Trophoblast cell (in vitro differentiated cells and primary cell): ENCODE data around the gene LAMA2.

Experiments
- DNase-seq, 2 donors: peaks; one replicate each; pipeline ENCODE4 v3.0.0-alpha.2; 2016
- H2AFZ ChIP-seq: 2 replicates; pipeline ENCODE4 v1.6.1; 2013; ENCODE audit warnings: low read length, moderate library complexity, mild to moderate bottlenecking; ENCODE audit not compliant: insufficient read depth, poor library complexity
- H2AK5ac ChIP-seq: 2 replicates; pipeline ENCODE4 v1.6.1; 2013; ENCODE audit warnings: mild to moderate bottlenecking, low read length
- H2BK120ac ChIP-seq: 2 replicates; pipeline ENCODE4 v1.6.1; 2013; ENCODE audit warnings: low read length, mild to moderate bottlenecking, moderate library complexity; ENCODE audit not compliant: insufficient read depth, poor library complexity
- H2BK12ac ChIP-seq: 2 replicates; pipeline ENCODE4 v1.6.1; 2013; ENCODE audit warnings: mild to moderate bottlenecking, low read length, moderate library complexity
- H2BK5ac ChIP-seq: 2 replicates; pipeline ENCODE4 v1.6.1; 2013; ENCODE audit warnings: low read length, low read depth, moderate library complexity, mild to moderate bottlenecking; ENCODE audit not compliant: poor library complexity
- H3K14ac ChIP-seq: 2 replicates; pipeline ENCODE4 v1.6.1; 2013; ENCODE audit warnings: mild to moderate bottlenecking, low read length
- H3K18ac ChIP-seq: 2 replicates; pipeline ENCODE4 v1.6.1; 2013; ENCODE audit warnings: mild to moderate bottlenecking, low read length
- H3K23ac ChIP-seq: 2 replicates; pipeline ENCODE4 v1.6.1; 2013; ENCODE audit warnings: low read length
- H3K27ac ChIP-seq: 2 replicates; pipeline ENCODE4 v1.5.1; 2013; ENCODE audit warnings: low read depth, mild to moderate bottlenecking, inconsistent platforms, low read length, moderate library complexity
- H3K27me3 ChIP-seq: 2 replicates; pipeline ENCODE4 v1.6.1; 2013; ENCODE audit warnings: inconsistent platforms, mild to moderate bottlenecking, low read length, moderate library complexity; ENCODE audit not compliant: insufficient read depth
- H3K36me3 ChIP-seq, 2 experiments: 1 replicate in 1 of 2; 2 replicates in 1 of 2; pipeline ENCODE4 v1.6.1; 2013; ENCODE audit warnings: low read length in 2 of 2, mild to moderate bottlenecking in 2 of 2, moderate library complexity in 1 of 2; ENCODE audit not compliant: insufficient read depth in 2 of 2, control insufficient read depth in 1 of 2
- H3K4ac ChIP-seq: 2 replicates; pipeline ENCODE4 v1.6.1; 2013; ENCODE audit warnings: low read depth, mild to moderate bottlenecking, low read length, moderate library complexity
- H3K4me1 ChIP-seq, 2 experiments: 1 replicate in 1 of 2; 2 replicates in 1 of 2; pipeline ENCODE4 v1.6.1; 2013; ENCODE audit warnings: low read length in 2 of 2, mild to moderate bottlenecking in 2 of 2, moderate library complexity in 1 of 2; ENCODE audit not compliant: insufficient read depth in 2 of 2, control insufficient read depth in 1 of 2
- H3K4me2 ChIP-seq: 2 replicates; pipeline ENCODE4 v1.6.1; 2013; ENCODE audit warnings: inconsistent platforms, mild to moderate bottlenecking, low read length, moderate library complexity
- H3K4me3 ChIP-seq: 2 replicates; pipeline ENCODE4 v1.5.1; 2013; ENCODE audit warnings: mild to moderate bottlenecking, low read depth, low read length, inconsistent platforms
- H3K79me1 ChIP-seq: one replicate; pipeline ENCODE4 v1.6.1; 2013; ENCODE audit warnings: low read length
- H3K79me2 ChIP-seq: 2 replicates; pipeline ENCODE4 v1.6.1; 2013; ENCODE audit warnings: low read length, mild to moderate bottlenecking; ENCODE audit not compliant: control insufficient read depth, insufficient read depth, poor library complexity
- H3K9ac ChIP-seq: 2 replicates; pipeline ENCODE4 v1.6.1; 2013; ENCODE audit warnings: mild to moderate bottlenecking, low read length
- H3K9me3 ChIP-seq: 2 replicates; pipeline ENCODE4 v1.6.1; 2013; ENCODE audit warnings: low read depth, mild to moderate bottlenecking, control low read depth, inconsistent platforms, low read length; ENCODE audit not compliant: insufficient read depth
- H4K12ac ChIP-seq: 2 replicates; pipeline ENCODE4 v1.6.1; 2013; ENCODE audit warnings: low read depth, mild to moderate bottlenecking, low read length, moderate library complexity
- H4K8ac ChIP-seq: 2 replicates; pipeline ENCODE4 v1.6.1; 2013; ENCODE audit warnings: low read depth, mild to moderate bottlenecking, low read length, moderate library complexity
- H4K91ac ChIP-seq: one replicate; pipeline ENCODE4 v1.6.1; 2013; ENCODE audit warnings: low read depth, mild to moderate bottlenecking, low read length, moderate library complexity
- WGBS: extraction: QIAGEN DNeasy Blood & Tissue Kit; methylation state at CpG from one replicate; pipeline ENCODE4 v1.1.7; 2013; ENCODE audit warnings: missing lambda C conversion rate; ENCODE audit not compliant: insufficient read length, insufficient coverage; ENCODE audit errors: extremely low coverage; 5-methylcytosine and 5-hydroxymethylcytosine counted together

Gene LAMA2

GRCh38 chr6:129515004-129515403, 632.1 kb downstream of the LAMA2 start:
- Histone ChIP-seq H2AK5ac (no peak overlapping the region), H3K14ac (no peak overlapping the region), H2BK120ac (no peak overlapping the region), H3K4me2 (no peak overlapping the region), H3K18ac (no peak overlapping the region), H4K12ac (no peak overlapping the region), H3K27ac (no peak overlapping the region), H4K91ac (no peak overlapping the region), H2AFZ (no peak overlapping the region), H4K8ac (no peak overlapping the region), H3K79me1 (no peaks in the 10 kb centered on the region), H3K9ac (no peak overlapping the region), H2BK5ac (no peak overlapping the region), H3K4ac (no peak overlapping the region), H3K36me3 (no peaks in the 10 kb centered on the region), H3K23ac (no peak overlapping the region), H3K4me3 (no peak overlapping the region), H3K27me3 (no peaks in the 10 kb centered on the region), H3K4me1 (no peaks in the 10 kb centered on the region), H2BK12ac (no peak overlapping the region), H3K9me3 (no peaks in the 10 kb centered on the region), H3K79me2 (no peaks in the 10 kb centered on the region)
- no CpG with 5 or more reads among the region's 2 CpGs for WGBS
- no peak for DNase-seq

DNA sequence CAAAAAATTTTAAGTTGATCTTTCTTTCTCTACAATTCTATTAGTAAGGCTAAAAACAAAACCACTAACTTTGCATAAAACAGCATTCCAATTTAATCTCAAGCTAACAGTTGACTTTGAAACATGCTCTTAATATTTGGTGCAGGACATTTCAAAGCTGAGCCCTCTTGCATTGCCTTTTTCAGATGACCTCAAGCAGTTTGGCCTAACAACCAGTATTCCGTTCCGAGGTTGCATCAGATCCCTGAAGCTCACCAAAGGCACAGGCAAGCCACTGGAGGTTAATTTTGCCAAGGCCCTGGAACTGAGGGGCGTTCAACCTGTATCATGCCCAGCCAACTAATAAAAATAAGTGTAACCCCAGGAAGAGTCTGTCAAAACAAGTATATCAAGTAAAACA, 633.1 kb downstream of the LAMA2 start:
- Histone ChIP-seq H2BK120ac (no peak overlapping the region), H3K27me3 (no peaks in the 10 kb centered on the region), H3K23ac (no peak overlapping the region), H3K14ac (no peak overlapping the region), H3K4me1 (no peaks in the 10 kb centered on the region), H4K91ac (no peak overlapping the region), H2BK12ac (no peak overlapping the region), H2AFZ (no peak overlapping the region), H3K9ac (no peak overlapping the region), H3K4me2 (no peak overlapping the region), H4K8ac (no peak overlapping the region), H2BK5ac (no peak overlapping the region), H3K9me3 (no peaks in the 10 kb centered on the region), H3K4me3 (no peak overlapping the region), H3K79me1 (no peaks in the 10 kb centered on the region), H3K18ac (no peak overlapping the region), H3K36me3 (no peaks in the 10 kb centered on the region), H4K12ac (no peak overlapping the region), H3K4ac (no peak overlapping the region), H2AK5ac (no peak overlapping the region), H3K79me2 (no peaks in the 10 kb centered on the region), H3K27ac (no peak overlapping the region)
- DNase-seq = no peak
- WGBS = no CpG with 5 or more reads among the region's 3 CpGs

DNA sequence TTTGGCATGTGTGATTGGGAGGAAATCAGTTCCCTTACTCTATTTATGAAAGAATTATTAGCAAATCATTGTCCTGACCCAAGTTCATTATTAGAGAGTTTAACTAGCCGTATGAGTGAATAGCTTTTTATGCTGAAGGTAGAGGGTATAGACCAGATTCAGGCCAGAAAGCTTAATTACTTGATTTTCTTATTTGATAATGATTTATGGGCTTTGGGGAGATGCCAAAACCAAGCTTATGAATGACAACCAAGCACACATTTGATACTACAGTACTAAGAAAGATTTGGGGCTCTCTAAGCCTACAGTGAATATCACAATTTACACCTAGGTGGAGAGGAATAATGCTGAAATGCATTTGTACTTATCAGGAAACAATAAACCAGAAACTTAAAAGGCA, 633.8 kb downstream of the LAMA2 start:
- no peak overlapping the region for H3K9ac ChIP-seq
- no peak overlapping the region for H4K12ac ChIP-seq
- no peak overlapping the region for H3K27ac ChIP-seq
- no CpG with 5 or more reads among the region's 1 CpG for WGBS
- no peak overlapping the region for H3K4me2 ChIP-seq
- H2BK120ac ChIP-seq = no peak overlapping the region
- no peak overlapping the region for H2BK12ac ChIP-seq
- H3K79me1 ChIP-seq = peaks cover 2% of the 10 kb centered on the region
- no peak overlapping the region for H3K4me3 ChIP-seq
- H3K4ac ChIP-seq = no peak overlapping the region
- H3K18ac ChIP-seq = no peak overlapping the region
- no peak overlapping the region for H2AFZ ChIP-seq
- no peak for DNase-seq
- H3K4me1 ChIP-seq = no peaks in the 10 kb centered on the region
- H3K23ac ChIP-seq = no peak overlapping the region
- no peaks in the 10 kb centered on the region for H3K36me3 ChIP-seq
- no peaks in the 10 kb centered on the region for H3K9me3 ChIP-seq
- no peak overlapping the region for H4K8ac ChIP-seq
- no peak overlapping the region for H4K91ac ChIP-seq
- no peaks in the 10 kb centered on the region for H3K79me2 ChIP-seq
- H3K27me3 ChIP-seq = no peaks in the 10 kb centered on the region
- H3K14ac ChIP-seq = no peak overlapping the region
- H2AK5ac ChIP-seq = no peak overlapping the region
- H2BK5ac ChIP-seq = no peak overlapping the region

- no peak overlapping the region for H3K4me2 ChIP-seq
- H3K79me1 ChIP-seq = peaks cover 2% of the 10 kb centered on the region
- no peak overlapping the region for H2BK5ac ChIP-seq
- H3K27me3 ChIP-seq = no peaks in the 10 kb centered on the region
- no peak overlapping the region for H4K12ac ChIP-seq
- no peaks in the 10 kb centered on the region for H3K36me3 ChIP-seq
- WGBS = no CpG with 5 or more reads among the region's 2 CpGs
- H3K14ac ChIP-seq = no peak overlapping the region
- H3K9me3 ChIP-seq = no peaks in the 10 kb centered on the region
- H2BK12ac ChIP-seq = no peak overlapping the region
- H2BK120ac ChIP-seq = no peak overlapping the region
- no peak overlapping the region for H3K23ac ChIP-seq
- DNase-seq = no peak
- H3K4me3 ChIP-seq = no peak overlapping the region
- no peaks in the 10 kb centered on the region for H3K4me1 ChIP-seq
- H4K8ac ChIP-seq = no peak overlapping the region
- no peak overlapping the region for H4K91ac ChIP-seq
- H3K18ac ChIP-seq = no peak overlapping the region
- H2AK5ac ChIP-seq = no peak overlapping the region
- H2AFZ ChIP-seq = no peak overlapping the region
- H3K27ac ChIP-seq = no peak overlapping the region
- H3K9ac ChIP-seq = no peak overlapping the region
- H3K4ac ChIP-seq = no peak overlapping the region
- no peaks in the 10 kb centered on the region for H3K79me2 ChIP-seq
These were observed 634.4 kb downstream of the LAMA2 start for GRCh38 chr6:129517288-129517687.
